ENCODE data around the gene TXNL4B. TPM values are rescaled to one million over a fixed set of nuclear protein-coding genes. Genes with fewer than 3 reads are reported as not detected.

The TXNL4B gene
- total RNA-seq, 2 donors from 2014 or later: 3.7 to 38.6 TPM

- Histone ChIP-seq H3K27me3 (replicated peaks; ENCODE audit: insufficient read depth) (no peaks in the 10 kb centered on the region), H3K4me1 (ENCODE audit: control insufficient read depth in 1 of 2, low read depth in 2 of 2) (no peaks in the 10 kb centered on the region), H3K36me3 (peaks cover 10% of the 10 kb centered on the region), H3K4me3 (no peak overlapping the region), H3K27ac (no peak overlapping the region), H3K9me3 (no peaks in the 10 kb centered on the region)
- ATAC-seq (ENCODE audit: insufficient number of reproducible peaks, low FRiP score, low read depth): no peak
- no peak for TF ChIP-seq CTCF (IDR thresholded peaks at IDR 0.05)
- no peak for DNase-seq (ENCODE audit: low spot score)
Measured at GRCh38 chr16:72043058-72043457, 50.4 kb downstream of the TXNL4B start.

GRCh38 chr16:72042157-72042660 lies 51.2 kb downstream of the TXNL4B start:
- Histone ChIP-seq H3K27me3 (replicated peaks; ENCODE audit: insufficient read depth) (no peaks in the 10 kb centered on the region), H3K4me3 (no peak overlapping the region), H3K27ac (no peak overlapping the region), H3K9me3 (no peaks in the 10 kb centered on the region), H3K36me3 (peaks cover 10% of the 10 kb centered on the region), H3K4me1 (ENCODE audit: control insufficient read depth in 1 of 2, low read depth in 2 of 2) (no peaks in the 10 kb centered on the region)
- DNase-seq (ENCODE audit: low spot score): no peak
- no peak for TF ChIP-seq CTCF (IDR thresholded peaks at IDR 0.05)
- no peak for ATAC-seq (ENCODE audit: insufficient number of reproducible peaks, low FRiP score, low read depth)

GRCh38 chr16:72036098-72036497 lies 57.3 kb downstream of the TXNL4B start:
- no peak for ATAC-seq (ENCODE audit: insufficient number of reproducible peaks, low FRiP score, low read depth)

More at GRCh38 chr16:72036098-72036497, 57.3 kb downstream of the TXNL4B start:
- TF ChIP-seq CTCF (IDR thresholded peaks at IDR 0.05): no peak
- no peaks in the 10 kb centered on the region for H3K27me3 ChIP-seq (replicated peaks; ENCODE audit: insufficient read depth)
- no peak overlapping the region for H3K4me3 ChIP-seq
- no peaks in the 10 kb centered on the region for H3K4me1 ChIP-seq (ENCODE audit: control insufficient read depth in 1 of 2, low read depth in 2 of 2)
- no peak for DNase-seq (ENCODE audit: low spot score)
- H3K36me3 ChIP-seq: no peaks in the 10 kb centered on the region
- no peaks in the 10 kb centered on the region for H3K9me3 ChIP-seq
- no peak overlapping the region for H3K27ac ChIP-seq

Other genes starting within 250 kb of the TXNL4B start
- 10 to 100 TPM; 36.3 to 36.5 TPM for gene ATXN1L, start 247.6 kb downstream of the TXNL4B start, total RNA-seq
- gene ZNF821, start 209.4 kb downstream of the TXNL4B start, total RNA-seq: 1 to 10 TPM; 5.7 to 6.3 TPM
- 100 to 1,000 TPM; 154 to 181 TPM for gene IST1, start 198.1 kb downstream of the TXNL4B start, total RNA-seq
- gene PKD1L3, start 93.2 kb downstream of the TXNL4B start, total RNA-seq: 1 to 10 TPM in 1 of 2 donors, under 1 TPM in 1; 0.35 to 1.1 TPM
- 10 to 100 TPM in 1 of 2 donors, 1 to 10 TPM in 1; 4.7 to 11.1 TPM for gene DHODH, start 84.9 kb downstream of the TXNL4B start, total RNA-seq
- gene HP, start 39.1 kb downstream of the TXNL4B start, total RNA-seq: 10 to 100 TPM in 1 of 2 donors, 1 to 10 TPM in 1; 5.7 to 10.8 TPM
- 1 to 10 TPM in 1 of 2 donors, not detected in 1; 2.0 TPM for gene HPR, start 30.4 kb downstream of the TXNL4B start, total RNA-seq
- gene DHX38, start 227 bp upstream of the TXNL4B start, total RNA-seq: 10 to 100 TPM; 57.8 to 72.8 TPM
- 1 to 10 TPM in 1 of 2 donors, under 1 TPM in 1; 0.21 to 1.4 TPM for gene PMFBP1, start 78.5 kb upstream of the TXNL4B start, total RNA-seq

Measured in thoracic aorta (tissue), 2 donors.